Measurements from ENCODE around the gene EDEM3.

DNA sequence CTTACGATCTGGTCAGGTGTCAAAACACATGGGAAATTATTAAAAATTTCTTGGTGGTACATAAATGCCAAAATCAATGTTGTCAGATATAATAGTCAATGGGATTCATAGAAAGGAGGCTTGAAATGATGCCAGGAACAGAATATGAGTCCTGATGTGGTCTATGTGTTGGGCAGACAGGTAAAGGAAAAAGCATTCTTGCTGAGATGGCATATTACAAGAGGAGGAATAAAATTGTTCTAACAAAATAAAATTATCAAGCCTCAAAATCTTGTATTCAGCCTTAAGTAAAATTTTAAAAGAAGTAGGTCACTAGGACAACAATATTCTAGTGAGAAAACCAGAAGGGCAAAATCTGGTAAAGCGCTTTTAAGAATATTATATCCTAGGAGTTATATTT, 30.9 kb upstream of the EDEM3 start:
- TF ChIP-seq CTCF (IDR thresholded peaks at IDR 0.05): no peak
- TF ChIP-seq POLR2A (IDR thresholded peaks at IDR 0.05): no peak

All from vagina (tissue), 2 donors.